HepG2 (cell line): ENCODE data around the gene DSCAML1. TPM values are rescaled to one million over a fixed set of nuclear protein-coding genes. Genes with fewer than 3 reads are reported as not detected.

ENCODE experiments used
- ATAC-seq: fragments of 200-7000 bp; cut with Tn5 transposase; 3 replicates; pipeline ENCODE4 v1.9.1; 2020; ENCODE audit warnings: mild to moderate bottlenecking, moderate library complexity
- BruUV-seq: library from RNA; stranded (reverse); fragments of 400-500 nt; replicated peaks from 2 replicates; lab custom pipeline; 2021; lab: Mats Ljungman, UMichigan
- CTCF ChIA-PET: fragments of 300-600 bp; formaldehyde crosslinking; extraction: SDS; loops from one replicate; lab custom pipeline; 2021; ENCODE audit warnings: low total read pairs, inconsistent platforms, low intra/inter-chr PET ratio; lab: Yijun Ruan, JAX
- POLR2A ChIA-PET: fragments of 350-600 bp; sonication (Branson Sonifier 250); formaldehyde crosslinking; loops from one replicate; lab custom pipeline; 2020; ENCODE audit warnings: antibody characterized with exemption, inconsistent platforms; lab: Yijun Ruan, JAX
- DNase-seq: peaks from one replicate; pipeline ENCODE4 v3.0.0-alpha.2; 2015; ENCODE audit warnings: low spot score
- FAIRE-seq: peaks from 3 replicates; lab custom pipeline; 2011; peaks lifted over from hg19 to GRCh38; lab: Jason Lieb, UNC
- H2AFZ ChIP-seq: one replicate; pipeline ENCODE4 v1.6.1; 2011; ENCODE audit warnings: low read length, inconsistent platforms
- H3K27ac ChIP-seq: fragments of 300-600 bp; 3 replicates; pipeline ENCODE4 v1.8.0; 2011; ENCODE audit warnings: mixed run types, mild to moderate bottlenecking, mixed read lengths, low read length, inconsistent platforms; ENCODE audit not compliant: insufficient read depth; ENCODE audit errors: extremely low read length
- H3K27me3 ChIP-seq, 2 experiments: fragments of 200-600 bp in 1 of 2; 2 replicates in 1 of 2; 3 replicates in 1 of 2; pipeline versions ENCODE4 v1.6.0 to v1.8.0; 2011; ENCODE audit warnings: low read length in 2 of 2, mild to moderate bottlenecking in 2 of 2, moderate library complexity in 2 of 2, inconsistent platforms in 1 of 2; ENCODE audit not compliant: insufficient read depth in 2 of 2, control insufficient read depth in 1 of 2
- H3K36me3 ChIP-seq, 2 experiments: fragments of 200-600 bp in 1 of 2; replicated peaks in 1 of 2; 2 replicates in 1 of 2; 3 replicates in 1 of 2; pipeline versions ENCODE4 v1.5.1 to v1.8.0; 2011; ENCODE audit warnings: low read length in 2 of 2, inconsistent platforms in 1 of 2; ENCODE audit not compliant: insufficient read depth in 2 of 2, control insufficient read depth in 1 of 2
- H3K4me1 ChIP-seq: 2 replicates; pipeline ENCODE4 v1.5.1; 2012; ENCODE audit warnings: low read length, inconsistent platforms; ENCODE audit not compliant: insufficient read depth
- H3K4me2 ChIP-seq: 2 replicates; pipeline ENCODE4 v1.6.0; 2011; ENCODE audit warnings: low read depth, low read length, inconsistent platforms
- H3K4me3 ChIP-seq, 3 experiments: fragments of 200-600 bp in 1 of 3; sonication (generic), shearing (Covaris generic) in 1 of 3; replicated peaks in 1 of 3; 2 replicates each; pipeline ENCODE4 v1.5.1; 2011 to 2016; ENCODE audit warnings: low read length in 3 of 3, inconsistent platforms in 2 of 3, low read depth in 2 of 3, mild to moderate bottlenecking in 2 of 3, control low read depth in 1 of 3, mixed read lengths in 1 of 3; ENCODE audit not compliant: insufficient read depth in 1 of 3
- H3K79me2 ChIP-seq: one replicate; pipeline ENCODE4 v1.6.1; 2011; ENCODE audit warnings: low read length, inconsistent platforms; ENCODE audit not compliant: insufficient read depth
- H3K9ac ChIP-seq: 2 replicates; pipeline ENCODE4 v1.6.0; 2011; ENCODE audit warnings: mild to moderate bottlenecking, low read depth, low read length, inconsistent platforms; ENCODE audit not compliant: insufficient read depth
- H3K9me3 ChIP-seq: 2 replicates; pipeline ENCODE4 v1.5.1; 2012; ENCODE audit warnings: mild to moderate bottlenecking, low read length
- H4K20me1 ChIP-seq: 2 replicates; pipeline ENCODE4 v1.6.0; 2011; ENCODE audit warnings: inconsistent platforms, mild to moderate bottlenecking, low read length, moderate library complexity; ENCODE audit not compliant: insufficient read depth
- ELF1 ChIP-seq: sonication (generic); formaldehyde crosslinking; IDR thresholded peaks from 2 replicates; pipeline ENCODE4 v1.4.0; 2020; ENCODE audit warnings: missing genetic modification reagents
- HCFC1 ChIP-seq: fragments of 150-350 bp; IDR thresholded peaks from 2 replicates; pipeline ENCODE4 v1.6.1; 2014; ENCODE audit warnings: low read depth, low read length
- HDAC1 ChIP-seq: sonication (generic); formaldehyde crosslinking; IDR thresholded peaks from 2 replicates; pipeline ENCODE4 v1.5.1; 2020; ENCODE audit warnings: mild to moderate bottlenecking, missing genetic modification reagents
- HDAC2 ChIP-seq: sonication (generic); formaldehyde crosslinking; IDR thresholded peaks from 2 replicates; pipeline ENCODE4 v1.4.0; 2020; ENCODE audit warnings: missing genetic modification reagents
- MXD4 ChIP-seq: IDR thresholded peaks from 2 replicates; pipeline ENCODE4 v1.6.1; 2016; ENCODE audit warnings: mild to moderate bottlenecking, missing biosample characterization, missing genetic modification reagents
- NKX3-1 ChIP-seq: sonication (generic); formaldehyde crosslinking; IDR thresholded peaks from 2 replicates; pipeline ENCODE4 v1.5.0; 2020; ENCODE audit warnings: missing genetic modification reagents
- SAFB2 ChIP-seq: sonication (generic); formaldehyde crosslinking; IDR thresholded peaks from 2 replicates; pipeline ENCODE4 v1.5.1; 2020; ENCODE audit warnings: missing genetic modification reagents, low read depth, mild to moderate bottlenecking, borderline replicate concordance
- SNAPC2 ChIP-seq: sonication (generic); formaldehyde crosslinking; IDR thresholded peaks from 2 replicates; pipeline ENCODE4 v1.8.1; 2022; ENCODE audit warnings: mild to moderate bottlenecking, missing genetic modification reagents
- ZNF337 ChIP-seq: sonication (generic); formaldehyde crosslinking; IDR thresholded peaks from 2 replicates; pipeline ENCODE4 v1.5.1; 2020; ENCODE audit warnings: missing genetic modification reagents, low read depth, mild to moderate bottlenecking, borderline replicate concordance
- ZNF552 ChIP-seq: sonication (generic); formaldehyde crosslinking; IDR thresholded peaks from 2 replicates; pipeline ENCODE4 v1.9.0; 2022; ENCODE audit warnings: missing genetic modification reagents, mild to moderate bottlenecking, borderline replicate concordance
- ZNF567 ChIP-seq: sonication (generic); formaldehyde crosslinking; IDR thresholded peaks from 2 replicates; pipeline ENCODE4 v1.8.1; 2023; ENCODE audit warnings: mild to moderate bottlenecking, missing genetic modification reagents, borderline replicate concordance
- ZNF788 ChIP-seq: sonication (generic); formaldehyde crosslinking; IDR thresholded peaks from 2 replicates; pipeline ENCODE4 v1.5.0; 2020; ENCODE audit warnings: mild to moderate bottlenecking, missing genetic modification reagents, borderline replicate concordance
- ZNF839 ChIP-seq: sonication (generic); formaldehyde crosslinking; IDR thresholded peaks from 2 replicates; pipeline ENCODE4 v1.4.0; 2020; ENCODE audit warnings: missing genetic modification reagents, mild to moderate bottlenecking, borderline replicate concordance
- WGBS: methylation state at CpG from one replicate; pipeline ENCODE4 v1.1.6; 2017; ENCODE audit warnings: low lambda C conversion rate; 5-methylcytosine and 5-hydroxymethylcytosine counted together
- in situ Hi-C: cut with HindIII; loops from 2 replicates; pipeline ENCODE4 v1.10.0; 2017; ENCODE audit warnings: low pct_unique_long_range_greater_than_20kb; ENCODE audit not compliant: extremely low pct_ligation_motif_present
- intact Hi-C: fragments of 100-400 bp; cut with micrococcal nuclease; formaldehyde crosslinking; loops from one replicate; pipeline ENCODE4 v1.10.0; 2022; ENCODE audit not compliant: unreplicated experiment
- polyA plus RNA-seq, 8 experiments: library from polyadenylated mRNA; depleted of rRNA in 3 of 8; stranded (reverse) in 7 of 8; unstranded in 1 of 8; fragments of >200 nt; fragmentation: Illumina TruSeq in 4 of 8; extraction: Trizol in 4 of 8; gene quantifications; 2 replicates each; pipeline versions ENCODE4 v1.2.1 to v1.2.3, GENCODE V29; 2011 to 2016; ENCODE audit warnings: low read depth in 4 of 8, missing spikeins in 1 of 8, mixed read lengths in 1 of 8; ENCODE audit not compliant: insufficient read depth in 1 of 8
- total RNA-seq, 5 experiments: library from RNA; depleted of rRNA; stranded (reverse); fragments of >200 nt; fragmentation: Illumina TruSeq; extraction: Trizol; gene quantifications; 2 replicates each; pipeline ENCODE4 v1.2.3, GENCODE V29; 2016; ENCODE audit warnings: low read depth in 1 of 5
- TF ChIP-seq, protein P1 (sequence below): sonication (generic); formaldehyde crosslinking; IDR thresholded peaks from 2 replicates; pipeline ENCODE4 v1.4.0; 2020; ENCODE audit warnings: missing genetic modification reagents, low read depth, mild to moderate bottlenecking, borderline replicate concordance
- TF ChIP-seq, protein P2 (sequence below): sonication (generic); formaldehyde crosslinking; IDR thresholded peaks from 2 replicates; pipeline ENCODE4 v1.8.1; 2022; ENCODE audit warnings: mild to moderate bottlenecking, missing genetic modification reagents
- TF ChIP-seq, protein P3 (sequence below): sonication (generic); formaldehyde crosslinking; IDR thresholded peaks from 2 replicates; pipeline ENCODE4 v1.8.1; 2023; ENCODE audit warnings: mild to moderate bottlenecking, moderate library complexity, missing genetic modification reagents
- TF ChIP-seq, protein P4 (sequence below): sonication (generic); formaldehyde crosslinking; IDR thresholded peaks from 2 replicates; pipeline ENCODE4 v1.8.0; 2022; ENCODE audit warnings: mild to moderate bottlenecking, missing genetic modification reagents, moderate library complexity

DSCAML1 gene
- total and polyA plus RNA-seq, 2 of the 13 experiments (the other 11 are each of a cell fraction or from before 2014, with no cell fraction given) = 0.29 to 0.40 TPM

DNA sequence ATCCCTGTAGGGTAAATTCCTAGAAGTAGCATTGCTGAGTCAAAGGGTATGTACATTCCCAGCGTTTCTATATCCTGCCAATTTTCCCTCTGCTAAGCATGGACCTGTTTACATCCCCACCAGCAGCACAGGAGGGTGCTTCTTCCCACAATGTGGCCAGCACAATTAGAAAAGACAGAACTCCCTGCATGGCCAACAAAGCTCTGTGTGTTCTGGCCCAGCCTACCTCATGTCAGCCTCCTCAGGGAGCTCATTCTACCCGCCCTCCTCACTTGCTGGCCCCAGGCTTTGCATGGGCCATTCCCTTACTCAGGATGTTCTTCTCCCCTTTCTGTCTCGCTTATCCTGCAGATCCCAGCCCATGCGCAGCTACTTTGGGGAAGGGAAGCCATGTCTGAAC lies 186.1 kb downstream of the DSCAML1 start:
- no peak overlapping the region for H2AFZ ChIP-seq
- H3K79me2 ChIP-seq = no peaks in the 10 kb centered on the region
- 8% methylated on average over 4 of the region's 4 CpGs for WGBS
- no peaks in the 10 kb centered on the region for H3K4me1 ChIP-seq
- H4K20me1 ChIP-seq = no peaks in the 10 kb centered on the region
- no peak overlapping the region for H3K27ac ChIP-seq
- intact Hi-C loops (no loop called here), in situ Hi-C loops (no loop called here)
- no TSS peak for BruUV-seq
- peaks cover 0 to 2% of the 10 kb centered on the region in 2 experiments; a peak in 3 of 5 replicates for H3K27me3 ChIP-seq
- ATAC-seq = no peak
- no peak for FAIRE-seq
- H3K4me3 ChIP-seq = no peak overlapping the region
- no peak overlapping the region for H3K9ac ChIP-seq
- H3K9me3 ChIP-seq = no peaks in the 10 kb centered on the region
- H3K36me3 ChIP-seq = no peaks in the 10 kb centered on the region
- H3K4me2 ChIP-seq = no peak overlapping the region
- POLR2A ChIA-PET = no interaction called here
- DNase-seq = no peak
- CTCF ChIA-PET = no interaction called here
- no peak for TF ChIP-seq SAFB2
- TF ChIP-seq NKX3-1 = no peak
- TF ChIP-seq, protein P1, sequence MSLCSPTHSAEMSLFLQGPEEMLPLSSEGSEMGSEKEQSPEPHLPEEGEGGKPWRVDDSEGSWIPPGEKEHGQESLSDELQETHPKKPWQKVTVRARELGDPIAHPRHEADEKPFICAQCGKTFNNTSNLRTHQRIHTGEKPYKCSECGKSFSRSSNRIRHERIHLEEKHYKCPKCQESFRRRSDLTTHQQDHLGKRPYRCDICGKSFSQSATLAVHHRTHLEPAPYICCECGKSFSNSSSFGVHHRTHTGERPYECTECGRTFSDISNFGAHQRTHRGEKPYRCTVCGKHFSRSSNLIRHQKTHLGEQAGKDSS (CRISPR knock-in tag) = no peak
- no peak for TF ChIP-seq ZNF788
- TF ChIP-seq HDAC2 (CRISPR knock-in tag) = no peak
- TF ChIP-seq, protein P2, sequence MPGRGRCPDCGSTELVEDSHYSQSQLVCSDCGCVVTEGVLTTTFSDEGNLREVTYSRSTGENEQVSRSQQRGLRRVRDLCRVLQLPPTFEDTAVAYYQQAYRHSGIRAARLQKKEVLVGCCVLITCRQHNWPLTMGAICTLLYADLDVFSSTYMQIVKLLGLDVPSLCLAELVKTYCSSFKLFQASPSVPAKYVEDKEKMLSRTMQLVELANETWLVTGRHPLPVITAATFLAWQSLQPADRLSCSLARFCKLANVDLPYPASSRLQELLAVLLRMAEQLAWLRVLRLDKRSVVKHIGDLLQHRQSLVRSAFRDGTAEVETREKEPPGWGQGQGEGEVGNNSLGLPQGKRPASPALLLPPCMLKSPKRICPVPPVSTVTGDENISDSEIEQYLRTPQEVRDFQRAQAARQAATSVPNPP (CRISPR knock-in tag) = no peak
- no peak for TF ChIP-seq ZNF552 (CRISPR knock-in tag)

DNA sequence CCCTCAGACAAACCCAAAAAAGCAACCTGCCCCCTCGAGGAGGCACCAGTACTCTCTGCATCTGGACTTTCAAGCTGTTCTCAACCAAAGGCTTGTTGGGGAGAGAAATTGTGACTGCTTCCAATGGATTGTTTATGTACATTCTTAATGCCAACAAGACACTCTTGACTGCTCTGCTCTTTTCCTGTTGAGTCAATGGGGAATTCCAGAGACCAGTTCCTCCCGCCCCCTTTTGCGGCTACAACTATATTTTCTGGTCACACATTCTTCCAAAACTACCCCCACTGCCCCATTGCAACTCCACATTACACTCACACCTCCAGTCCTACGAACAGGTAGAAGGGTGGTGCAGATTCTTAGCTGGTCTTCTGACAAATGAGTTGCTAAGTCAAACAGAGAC lies 187.0 kb downstream of the DSCAML1 start:
- Histone ChIP-seq H2AFZ (no peak overlapping the region), H3K27me3 (peaks cover 0 to 5% of the 10 kb centered on the region in 2 experiments; a peak in 2 of 5 replicates), H3K4me1 (no peaks in the 10 kb centered on the region), H3K27ac (no peak overlapping the region), H3K9ac (no peak overlapping the region), H3K36me3 (no peaks in the 10 kb centered on the region), H3K4me2 (no peak overlapping the region), H3K9me3 (no peaks in the 10 kb centered on the region), H3K4me3 (no peak overlapping the region), H4K20me1 (no peaks in the 10 kb centered on the region), H3K79me2 (no peaks in the 10 kb centered on the region)
- DNase-seq = no peak
- intact Hi-C loops (no loop called here), in situ Hi-C loops (no loop called here)
- no peak for FAIRE-seq
- CTCF ChIA-PET = no interaction called here
- WGBS = 4% methylated on average over 4 of the region's 4 CpGs
- POLR2A ChIA-PET = no interaction called here
- BruUV-seq = no TSS peak
- ATAC-seq = no peak
- TF ChIP-seq, protein P3, sequence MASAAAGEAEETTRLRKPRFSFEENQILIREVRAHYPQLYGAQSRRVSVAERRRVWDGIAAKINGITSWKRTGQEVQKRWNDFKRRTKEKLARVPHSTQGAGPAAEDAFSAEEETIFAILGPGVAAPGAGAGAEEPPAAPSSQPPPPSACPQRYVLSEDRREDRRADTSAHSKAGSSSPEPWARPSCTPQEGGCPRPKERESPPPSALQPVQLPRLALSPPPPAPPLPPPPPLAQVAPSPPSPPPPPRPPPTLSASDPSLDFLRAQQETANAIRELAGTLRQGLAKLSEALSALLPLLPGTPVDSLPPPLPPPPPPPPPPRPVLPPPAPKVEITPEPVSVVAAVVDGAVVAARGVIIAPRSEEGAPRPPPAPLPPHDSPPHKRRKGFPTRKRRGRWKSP (CRISPR knock-in tag) = no peak
- TF ChIP-seq SNAPC2 (CRISPR knock-in tag) (no peak), ZNF337 (CRISPR knock-in tag) (no peak), HCFC1 (no peak), ZNF839 (no peak), ELF1 (CRISPR knock-in tag) (no peak), ZNF567 (no peak), MXD4 (CRISPR knock-in tag) (no peak), HDAC1 (CRISPR knock-in tag) (no peak)
- TF ChIP-seq, protein P4, sequence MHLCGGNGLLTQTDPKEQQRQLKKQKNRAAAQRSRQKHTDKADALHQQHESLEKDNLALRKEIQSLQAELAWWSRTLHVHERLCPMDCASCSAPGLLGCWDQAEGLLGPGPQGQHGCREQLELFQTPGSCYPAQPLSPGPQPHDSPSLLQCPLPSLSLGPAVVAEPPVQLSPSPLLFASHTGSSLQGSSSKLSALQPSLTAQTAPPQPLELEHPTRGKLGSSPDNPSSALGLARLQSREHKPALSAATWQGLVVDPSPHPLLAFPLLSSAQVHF = no peak
